Measurements from ENCODE around the gene MOCOS. TPM values are rescaled to one million over a fixed set of nuclear protein-coding genes. Genes with fewer than 3 reads are reported as not detected.
A peak's percentile ranks its signal among the peaks of the same experiment; 100 is the strongest.

Gene MOCOS
- total and polyA plus RNA-seq, 4 donors, result 0.76 to 1.1 (median 0.83) TPM

GRCh38 chr18:36295880-36296301 lies 108.6 kb downstream of the MOCOS start:
- no peak for DNase-seq (ENCODE audit: low read depth in 4 of 6, low spot score in 6 of 6)
- WGBS (ENCODE audit: insufficient coverage), result 31% methylated on average over 16 of the region's 21 CpGs
- no peaks in the 10 kb centered on the region for H3K9me3 ChIP-seq (ENCODE audit: control insufficient read depth, insufficient read depth, low read length)
- peaks cover 19% of the 10 kb centered on the region for H3K4me1 ChIP-seq (ENCODE audit: control insufficient read depth, insufficient read depth, low read length)
- no peak overlapping the region for H3K4me3 ChIP-seq (ENCODE audit: low read depth, low read length)
- H3K27ac ChIP-seq (ENCODE audit: low read depth, low read length), result no peak overlapping the region
- no peaks in the 10 kb centered on the region for H3K27me3 ChIP-seq (ENCODE audit: control insufficient read depth, insufficient read depth, low read length)
- H3K36me3 ChIP-seq (ENCODE audit: control insufficient read depth, insufficient read depth, low read length), result no peaks in the 10 kb centered on the region

GRCh38 chr18:36296650-36297416 lies 109.5 kb downstream of the MOCOS start:
- DNase-seq (ENCODE audit: low read depth in 4 of 6, low spot score in 6 of 6), result peak in 5 of 6 donors; percentile 53 to 95 (median 58)
- 0% methylated on average over 44 of the region's 47 CpGs for WGBS (ENCODE audit: insufficient coverage)
- Histone ChIP-seq H3K27ac (ENCODE audit: low read depth, low read length) (peak overlapping the region; percentile 81), H3K9me3 (ENCODE audit: control insufficient read depth, insufficient read depth, low read length) (no peaks in the 10 kb centered on the region), H3K4me3 (ENCODE audit: low read depth, low read length) (peak overlapping the region; percentile 60), H3K36me3 (ENCODE audit: control insufficient read depth, insufficient read depth, low read length) (no peaks in the 10 kb centered on the region), H3K4me1 (ENCODE audit: control insufficient read depth, insufficient read depth, low read length) (peaks cover 19% of the 10 kb centered on the region), H3K27me3 (ENCODE audit: control insufficient read depth, insufficient read depth, low read length) (no peaks in the 10 kb centered on the region)

- DNase-seq (ENCODE audit: low read depth in 4 of 6, low spot score in 6 of 6), result peak in 4 of 6 donors; percentile 62 to 87 (median 74)
- Histone ChIP-seq H3K9me3 (ENCODE audit: control insufficient read depth, insufficient read depth, low read length) (no peaks in the 10 kb centered on the region), H3K27me3 (ENCODE audit: control insufficient read depth, insufficient read depth, low read length) (no peaks in the 10 kb centered on the region), H3K36me3 (ENCODE audit: control insufficient read depth, insufficient read depth, low read length) (no peaks in the 10 kb centered on the region), H3K4me1 (ENCODE audit: control insufficient read depth, insufficient read depth, low read length) (peaks cover 19% of the 10 kb centered on the region), H3K4me3 (ENCODE audit: low read depth, low read length) (peak within 1 kb of the TSS; percentile 60), H3K27ac (ENCODE audit: low read depth, low read length) (peak within 1 kb of the TSS; percentile 81)
- WGBS (ENCODE audit: insufficient coverage), result under 1% methylated on average over 89 of the region's 91 CpGs
Observed at GRCh38 chr18:36297417-36298125, 110.3 kb downstream of the MOCOS start, which contains the start of gene FHOD3. Gene FHOD3, plus strand, starts transcription at chr18:36297713. Its CDS starts 123 bp downstream, at chr18:36297836.

- peaks cover 19% of the 10 kb centered on the region for H3K4me1 ChIP-seq (ENCODE audit: control insufficient read depth, insufficient read depth, low read length)
- no peak overlapping the region for H3K27ac ChIP-seq (ENCODE audit: low read depth, low read length)
- H3K27me3 ChIP-seq (ENCODE audit: control insufficient read depth, insufficient read depth, low read length), result no peaks in the 10 kb centered on the region
- H3K4me3 ChIP-seq (ENCODE audit: low read depth, low read length), result peak overlapping the region; percentile 57
- no peaks in the 10 kb centered on the region for H3K36me3 ChIP-seq (ENCODE audit: control insufficient read depth, insufficient read depth, low read length)
- H3K9me3 ChIP-seq (ENCODE audit: control insufficient read depth, insufficient read depth, low read length), result no peaks in the 10 kb centered on the region
- peak in 4 of 6 donors; percentile 24 to 87 (median 54) for DNase-seq (ENCODE audit: low read depth in 4 of 6, low spot score in 6 of 6)
- WGBS (ENCODE audit: insufficient coverage), result under 1% methylated on average over 58 of the region's 67 CpGs
Observed at GRCh38 chr18:36298126-36298741, 110.9 kb downstream of the MOCOS start.

GRCh38 chr18:36299015-36299414 lies 111.7 kb downstream of the MOCOS start:
- H3K36me3 ChIP-seq (ENCODE audit: control insufficient read depth, insufficient read depth, low read length), result no peaks in the 10 kb centered on the region
- WGBS (ENCODE audit: insufficient coverage), result 94% methylated on average over 3 of the region's 6 CpGs
- peak overlapping the region; percentile 57 for H3K4me3 ChIP-seq (ENCODE audit: low read depth, low read length)
- DNase-seq (ENCODE audit: low read depth in 4 of 6, low spot score in 6 of 6), result no peak
- no peak overlapping the region for H3K27ac ChIP-seq (ENCODE audit: low read depth, low read length)
- no peaks in the 10 kb centered on the region for H3K9me3 ChIP-seq (ENCODE audit: control insufficient read depth, insufficient read depth, low read length)
- no peaks in the 10 kb centered on the region for H3K27me3 ChIP-seq (ENCODE audit: control insufficient read depth, insufficient read depth, low read length)
- H3K4me1 ChIP-seq (ENCODE audit: control insufficient read depth, insufficient read depth, low read length), result peaks cover 19% of the 10 kb centered on the region

GRCh38 chr18:36300211-36300610 lies 112.9 kb downstream of the MOCOS start:
- H3K27me3 ChIP-seq (ENCODE audit: control insufficient read depth, insufficient read depth, low read length), result no peaks in the 10 kb centered on the region
- no peak for DNase-seq (ENCODE audit: low read depth in 4 of 6, low spot score in 6 of 6)
- no peaks in the 10 kb centered on the region for H3K9me3 ChIP-seq (ENCODE audit: control insufficient read depth, insufficient read depth, low read length)
- H3K4me1 ChIP-seq (ENCODE audit: control insufficient read depth, insufficient read depth, low read length), result peaks cover 19% of the 10 kb centered on the region
- H3K4me3 ChIP-seq (ENCODE audit: low read depth, low read length), result no peak overlapping the region
- WGBS (ENCODE audit: insufficient coverage), result 94% methylated on average over 6 of the region's 6 CpGs
- no peaks in the 10 kb centered on the region for H3K36me3 ChIP-seq (ENCODE audit: control insufficient read depth, insufficient read depth, low read length)
- H3K27ac ChIP-seq (ENCODE audit: low read depth, low read length), result no peak overlapping the region

- H3K36me3 ChIP-seq (ENCODE audit: control insufficient read depth, insufficient read depth, low read length), result no peaks in the 10 kb centered on the region
- peaks cover 12% of the 10 kb centered on the region for H3K4me1 ChIP-seq (ENCODE audit: control insufficient read depth, insufficient read depth, low read length)
- H3K27ac ChIP-seq (ENCODE audit: low read depth, low read length), result no peak overlapping the region
- 94% methylated on average over 4 of the region's 5 CpGs for WGBS (ENCODE audit: insufficient coverage)
- H3K4me3 ChIP-seq (ENCODE audit: low read depth, low read length), result no peak overlapping the region
- DNase-seq (ENCODE audit: low read depth in 4 of 6, low spot score in 6 of 6), result no peak
- H3K27me3 ChIP-seq (ENCODE audit: control insufficient read depth, insufficient read depth, low read length), result no peaks in the 10 kb centered on the region
- H3K9me3 ChIP-seq (ENCODE audit: control insufficient read depth, insufficient read depth, low read length), result no peaks in the 10 kb centered on the region
Observed at GRCh38 chr18:36301884-36302283, 114.6 kb downstream of the MOCOS start.

GRCh38 chr18:36302676-36303075 lies 115.4 kb downstream of the MOCOS start:
- no peaks in the 10 kb centered on the region for H3K9me3 ChIP-seq (ENCODE audit: control insufficient read depth, insufficient read depth, low read length)
- no peak overlapping the region for H3K27ac ChIP-seq (ENCODE audit: low read depth, low read length)
- WGBS (ENCODE audit: insufficient coverage), result 38% methylated on average over 2 of the region's 2 CpGs
- H3K27me3 ChIP-seq (ENCODE audit: control insufficient read depth, insufficient read depth, low read length), result no peaks in the 10 kb centered on the region
- no peak overlapping the region for H3K4me3 ChIP-seq (ENCODE audit: low read depth, low read length)
- no peak for DNase-seq (ENCODE audit: low read depth in 4 of 6, low spot score in 6 of 6)
- peaks cover 10% of the 10 kb centered on the region for H3K4me1 ChIP-seq (ENCODE audit: control insufficient read depth, insufficient read depth, low read length)
- H3K36me3 ChIP-seq (ENCODE audit: control insufficient read depth, insufficient read depth, low read length), result no peaks in the 10 kb centered on the region

- WGBS (ENCODE audit: insufficient coverage), result 44% methylated on average over 4 of the region's 6 CpGs
- Histone ChIP-seq H3K4me3 (ENCODE audit: low read depth, low read length) (no peak overlapping the region), H3K27ac (ENCODE audit: low read depth, low read length) (no peak overlapping the region), H3K4me1 (ENCODE audit: control insufficient read depth, insufficient read depth, low read length) (peaks cover 10% of the 10 kb centered on the region), H3K36me3 (ENCODE audit: control insufficient read depth, insufficient read depth, low read length) (no peaks in the 10 kb centered on the region), H3K9me3 (ENCODE audit: control insufficient read depth, insufficient read depth, low read length) (no peaks in the 10 kb centered on the region), H3K27me3 (ENCODE audit: control insufficient read depth, insufficient read depth, low read length) (no peaks in the 10 kb centered on the region)
- DNase-seq (ENCODE audit: low read depth in 4 of 6, low spot score in 6 of 6), result no peak
Observed at GRCh38 chr18:36303211-36303844, 116.0 kb downstream of the MOCOS start.
